Gastrocnemius medialis (tissue), 4 donors: ENCODE measurements around the gene AUTS2. TPM values are rescaled to one million over a fixed set of nuclear protein-coding genes. Genes with fewer than 3 reads are reported as not detected.

Source experiments
- ATAC-seq, 2 donors: fragments of 150-250 bp; one replicate each; pipeline ENCODE4 v1.9.1; 2016
- DNase-seq, 2 donors: peaks; one replicate each; pipeline ENCODE4 v3.0.0-alpha.2; 2019
- H3K27ac ChIP-seq, 4 donors: fragments of 200-600 bp; sonication (generic); 1 replicate in 1 of 4; 2 replicates in 3 of 4; pipeline ENCODE4 v1.5.1; 2016 to 2018; ENCODE audit warnings: mild to moderate bottlenecking in 2 of 4, moderate library complexity in 1 of 4
- H3K27me3 ChIP-seq, 3 donors: fragments of 200-600 bp; sonication (generic) in 2 of 3; 1 replicate in 1 of 3; 2 replicates in 2 of 3; pipeline versions ENCODE4 v1.5.1 to v1.6.0; 2016 to 2019; ENCODE audit warnings: mild to moderate bottlenecking in 1 of 3, moderate library complexity in 1 of 3
- H3K36me3 ChIP-seq, 2 donors: fragments of 200-600 bp; sonication (generic) in 1 of 2; one replicate each; pipeline ENCODE4 v1.5.1; 2017 to 2018
- H3K4me1 ChIP-seq, 2 donors: fragments of 200-600 bp; sonication (generic) in 1 of 2; one replicate each; pipeline ENCODE4 v1.5.1; 2016 to 2017; ENCODE audit warnings: mild to moderate bottlenecking in 2 of 2
- H3K4me3 ChIP-seq, 4 donors: fragments of 200-600 bp; sonication (generic) in 3 of 4; 1 replicate in 1 of 4; 2 replicates in 3 of 4; pipeline ENCODE4 v1.5.1; 2016 to 2019; ENCODE audit warnings: mild to moderate bottlenecking in 2 of 4
- H3K9me3 ChIP-seq, 3 donors: fragments of 200-600 bp; sonication (generic) in 2 of 3; 1 replicate in 1 of 3; 2 replicates in 2 of 3; pipeline ENCODE4 v1.5.1; 2016 to 2019
- CTCF ChIP-seq, 5 experiments: fragments of 450-650 bp in 3 of 5; fragments of 200-600 bp in 2 of 5; sonication (generic) in 2 of 5; IDR thresholded peaks in 4 of 5; conservative IDR thresholded peaks in 1 of 5; 1 replicate in 4 of 5; 2 replicates in 1 of 5; pipeline ENCODE4 v1.5.1; 2016 to 2019; ENCODE audit warnings: antibody characterized with exemption in 5 of 5, mild to moderate bottlenecking in 3 of 5, moderate library complexity in 3 of 5
- POLR2A ChIP-seq, 2 donors: fragments of 450-650 bp; IDR thresholded peaks; one replicate each; pipeline ENCODE4 v1.6.1; 2017; ENCODE audit warnings: antibody characterized with exemption in 2 of 2, mild to moderate bottlenecking in 2 of 2, moderate library complexity in 2 of 2
- in situ Hi-C, 4 donors: fragments of 200-750 bp; cut with MboI; loops; one replicate each; pipeline versions ENCODE4 v1.15.0 to v1.8.0; 2017; ENCODE audit warnings: low sequenced_read_pairs in 4 of 4
- intact Hi-C: fragments of 100-400 bp; cut with DNase I; formaldehyde crosslinking; loops from one replicate; pipeline ENCODE4 v1.15.1; 2023; ENCODE audit warnings: low total_unique reads
- total RNA-seq, 4 donors: library from RNA; depleted of rRNA; stranded (reverse); fragments of >200 nt; gene quantifications; one replicate each; pipeline versions ENCODE4 v1.1.0 to v1.2.3, GENCODE V29; 2016

Gene AUTS2
- total RNA-seq, 4 donors from 2014 or later = 2.5 to 16.2 (median 8.5) TPM

- no peak for TF ChIP-seq POLR2A (IDR thresholded peaks at IDR 0.05)
- TF ChIP-seq CTCF (IDR thresholded peaks at IDR 0.05 in 4 of 5, conservative IDR thresholded peaks at IDR 0.05 in 1 of 5) = no peak
- H3K27ac ChIP-seq = no peak overlapping the region
- in situ Hi-C loops (no loop called here), intact Hi-C loops (no loop called here)
- H3K9me3 ChIP-seq = no peaks in the 10 kb centered on the region
- no peaks in the 10 kb centered on the region for H3K4me1 ChIP-seq
- no peaks in the 10 kb centered on the region for H3K36me3 ChIP-seq
- no peaks in the 10 kb centered on the region for H3K27me3 ChIP-seq
- DNase-seq = no peak
- no peak for ATAC-seq
- H3K4me3 ChIP-seq = no peak overlapping the region
Measured at GRCh38 chr7:70520611-70521010, 922.3 kb downstream of the AUTS2 start.

DNA sequence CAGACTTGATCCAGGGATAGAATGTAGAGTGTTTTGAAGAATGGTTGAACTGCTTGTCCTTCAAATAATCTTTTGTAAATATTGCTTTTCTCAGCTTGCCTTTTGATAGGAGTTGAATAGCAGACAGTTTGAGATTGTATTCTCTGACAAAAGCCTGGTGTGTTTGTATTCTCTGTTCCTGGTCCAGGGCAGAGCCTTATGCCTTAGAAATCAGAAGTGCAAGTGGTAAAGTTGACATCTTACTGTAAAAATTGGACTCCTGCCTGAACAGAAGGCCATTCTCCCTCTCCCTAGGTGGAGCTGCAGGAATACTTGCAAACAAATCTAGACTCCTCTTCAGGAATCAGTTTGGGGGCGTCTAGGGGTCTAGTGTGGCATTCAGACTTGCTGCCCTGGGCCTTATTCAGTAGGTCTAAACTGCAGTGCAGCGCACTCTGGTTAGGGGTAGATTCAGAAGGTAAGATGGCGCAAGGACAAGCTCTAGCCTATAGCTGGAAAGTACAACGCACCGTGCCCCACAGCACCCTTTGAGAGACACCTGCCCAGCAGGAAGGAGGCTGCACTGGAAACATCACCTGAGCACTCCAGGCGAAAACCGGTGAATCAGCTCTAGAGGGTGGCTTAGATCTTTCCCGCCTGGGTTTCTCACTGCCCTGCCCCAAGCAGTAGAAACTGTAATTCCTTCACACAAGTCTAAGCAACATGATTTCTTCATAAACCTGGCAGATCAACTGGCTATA is 925.1 kb downstream of the AUTS2 start:
- intact Hi-C loops (no loop called here), in situ Hi-C loops (no loop called here)
- TF ChIP-seq CTCF (IDR thresholded peaks at IDR 0.05 in 4 of 5, conservative IDR thresholded peaks at IDR 0.05 in 1 of 5) (no peak), POLR2A (IDR thresholded peaks at IDR 0.05) (no peak)
- no peak overlapping the region for H3K27ac ChIP-seq
- no peaks in the 10 kb centered on the region for H3K9me3 ChIP-seq
- no peaks in the 10 kb centered on the region for H3K36me3 ChIP-seq
- H3K4me1 ChIP-seq = no peaks in the 10 kb centered on the region
- ATAC-seq = no peak
- no peak overlapping the region for H3K4me3 ChIP-seq
- H3K27me3 ChIP-seq = no peaks in the 10 kb centered on the region
- no peak for DNase-seq

GRCh38 chr7:70523989-70524351 is 925.7 kb downstream of the AUTS2 start:
- H3K4me3 ChIP-seq = no peak overlapping the region
- no peaks in the 10 kb centered on the region for H3K4me1 ChIP-seq
- no peaks in the 10 kb centered on the region for H3K9me3 ChIP-seq
- H3K27me3 ChIP-seq = no peaks in the 10 kb centered on the region
- ATAC-seq (no peak), DNase-seq (no peak)
- no peak overlapping the region for H3K27ac ChIP-seq
- intact Hi-C loops (no loop called here), in situ Hi-C loops (no loop called here)
- H3K36me3 ChIP-seq = no peaks in the 10 kb centered on the region
- no peak for TF ChIP-seq CTCF (IDR thresholded peaks at IDR 0.05 in 4 of 5, conservative IDR thresholded peaks at IDR 0.05 in 1 of 5)
- TF ChIP-seq POLR2A (IDR thresholded peaks at IDR 0.05) = no peak

DNA sequence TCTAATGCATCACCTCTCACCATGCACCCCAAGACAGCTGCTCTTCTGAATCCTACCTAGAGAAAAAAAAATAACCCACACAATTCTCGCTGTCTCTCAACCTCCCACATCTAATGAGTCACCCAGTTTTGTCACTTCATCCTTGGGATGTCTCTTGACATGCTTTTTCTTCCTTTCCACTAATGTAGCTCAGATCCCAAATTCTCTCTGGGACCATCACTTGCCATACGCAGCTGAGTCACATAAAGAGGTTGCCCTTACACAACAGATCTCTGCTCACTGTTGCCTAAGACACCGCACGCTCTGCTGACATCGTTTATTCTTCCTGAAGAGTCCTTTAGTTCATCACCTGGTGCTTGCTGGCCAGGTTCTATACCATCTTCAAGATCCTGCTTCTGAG is 927.7 kb downstream of the AUTS2 start:
- intact Hi-C loops (no loop called here), in situ Hi-C loops (no loop called here)
- no peak for ATAC-seq
- Histone ChIP-seq H3K36me3 (no peaks in the 10 kb centered on the region), H3K4me1 (no peaks in the 10 kb centered on the region), H3K9me3 (no peaks in the 10 kb centered on the region), H3K4me3 (no peak overlapping the region), H3K27me3 (no peaks in the 10 kb centered on the region), H3K27ac (no peak overlapping the region)
- TF ChIP-seq POLR2A (IDR thresholded peaks at IDR 0.05) (no peak), CTCF (IDR thresholded peaks at IDR 0.05 in 4 of 5, conservative IDR thresholded peaks at IDR 0.05 in 1 of 5) (no peak)
- DNase-seq = no peak
